Mammary epithelial cell (primary cell): Measurements from ENCODE around the gene PPARD.

Experiments
- CTCF ChIP-seq, 2 donors: IDR thresholded peaks in 1 of 2; conservative IDR thresholded peaks in 1 of 2; 2 replicates each; pipeline ENCODE4 v1.5.1; 2011 to 2012; ENCODE audit warnings: inconsistent platforms in 2 of 2, low read length in 2 of 2, mild to moderate bottlenecking in 2 of 2, control low read depth in 1 of 2, low read depth in 1 of 2; ENCODE audit not compliant: insufficient read depth in 1 of 2; ENCODE audit errors: extremely low read depth in 1 of 2
- EZH2 ChIP-seq: IDR thresholded peaks from 2 replicates; pipeline ENCODE4 v1.6.1; 2012; ENCODE audit warnings: low read length, inconsistent platforms, borderline replicate concordance

GRCh38 chr6:35435074-35435837 lies 92.9 kb downstream of the PPARD start:
- TF ChIP-seq CTCF (conservative IDR thresholded peaks at IDR 0.05 in 1 of 2, IDR thresholded peaks at IDR 0.05 in 1 of 2; ENCODE audit: extremely low read depth in 1 of 2, insufficient read depth in 1 of 2, low read depth in 1 of 2, low read length in 2 of 2) (no peak), EZH2 (no peak)
